Lung (tissue), 12 donors: ENCODE data around the gene SAP30BP. TPM values are rescaled to one million over a fixed set of nuclear protein-coding genes. Genes with fewer than 3 reads are reported as not detected.
A peak's percentile ranks its signal among the peaks of the same experiment; 100 is the strongest.

Source experiments
- ATAC-seq: fragments of 200-7000 bp; cut with Tn5 transposase; one replicate; pipeline ENCODE4 v1.9.1; 2020; ENCODE audit warnings: moderate number of reproducible peaks; ENCODE audit not compliant: insufficient read depth, low FRiP score
- DNase-seq, 3 donors: peaks; one replicate each; pipeline ENCODE4 v3.0.0-alpha.2; 2013 to 2017
- H3K27ac ChIP-seq, 2 donors: one replicate each; pipeline ENCODE4 v1.5.1; 2013; ENCODE audit warnings: mild to moderate bottlenecking in 2 of 2, moderate library complexity in 2 of 2, control low read depth in 1 of 2, inconsistent platforms in 1 of 2, low read depth in 1 of 2, low read length in 1 of 2
- H3K27me3 ChIP-seq, 3 donors: one replicate each; pipeline ENCODE4 v1.5.1; 2013; ENCODE audit warnings: low read length in 2 of 3; ENCODE audit not compliant: control insufficient read depth in 3 of 3, insufficient read depth in 3 of 3
- H3K36me3 ChIP-seq, 4 donors: one replicate each; pipeline ENCODE4 v1.5.1; 2013; ENCODE audit warnings: low read length in 4 of 4, mild to moderate bottlenecking in 1 of 4, moderate library complexity in 1 of 4; ENCODE audit not compliant: control insufficient read depth in 4 of 4, insufficient read depth in 4 of 4
- H3K4me1 ChIP-seq, 5 donors: one replicate each; pipeline ENCODE4 v1.5.1; 2013; ENCODE audit warnings: low read length in 5 of 5, mild to moderate bottlenecking in 2 of 5, moderate library complexity in 1 of 5; ENCODE audit not compliant: control insufficient read depth in 5 of 5, insufficient read depth in 5 of 5
- H3K4me3 ChIP-seq: one replicate; pipeline ENCODE4 v1.5.1; 2013; ENCODE audit warnings: mild to moderate bottlenecking, control low read depth, moderate library complexity
- H3K9ac ChIP-seq, 2 donors: one replicate each; pipeline ENCODE4 v1.5.1; 2013; ENCODE audit warnings: low read length in 2 of 2, control low read depth in 1 of 2; ENCODE audit not compliant: insufficient read depth in 1 of 2
- H3K9me3 ChIP-seq, 4 donors: one replicate each; pipeline ENCODE4 v1.5.1; 2013; ENCODE audit warnings: low read length in 3 of 4, mild to moderate bottlenecking in 1 of 4, moderate library complexity in 1 of 4; ENCODE audit not compliant: control insufficient read depth in 4 of 4, insufficient read depth in 3 of 4
- WGBS, 2 donors: extraction: QIAGEN DNeasy Blood & Tissue Kit; methylation state at CpG; one replicate each; pipeline ENCODE4 v1.1.7; 2013; 5-methylcytosine and 5-hydroxymethylcytosine counted together
- polyA plus RNA-seq, 2 donors: library from polyadenylated mRNA; stranded (reverse); fragments of 200-250 nt; gene quantifications; one replicate each; pipeline ENCODE4 v1.2.1, GENCODE V29; 2013
- total RNA-seq, 2 donors: library from RNA; depleted of rRNA in 1 of 2; stranded (reverse); fragments of >200 nt in 1 of 2; gene quantifications; one replicate each; pipeline ENCODE4 v1.2.1, GENCODE V29; 2014 to 2021
- TF ChIP-seq, protein P1 (sequence below): IDR thresholded peaks from 2 replicates; pipeline ENCODE4 v1.5.1; 2012; ENCODE audit warnings: mild to moderate bottlenecking; ENCODE audit errors: control extremely low read depth, extremely low read depth
- donor health status: control.
- donor health status: control.
- donor health status: Bipolar disorder and iron deficiency.
- donor health status: healthy.
- donor health status: DM: yes; HTN: yes; CAD: no.

SAP30BP gene
- total and polyA plus RNA-seq, 4 donors = 46.5 to 82.9 (median 77.3) TPM

DNA sequence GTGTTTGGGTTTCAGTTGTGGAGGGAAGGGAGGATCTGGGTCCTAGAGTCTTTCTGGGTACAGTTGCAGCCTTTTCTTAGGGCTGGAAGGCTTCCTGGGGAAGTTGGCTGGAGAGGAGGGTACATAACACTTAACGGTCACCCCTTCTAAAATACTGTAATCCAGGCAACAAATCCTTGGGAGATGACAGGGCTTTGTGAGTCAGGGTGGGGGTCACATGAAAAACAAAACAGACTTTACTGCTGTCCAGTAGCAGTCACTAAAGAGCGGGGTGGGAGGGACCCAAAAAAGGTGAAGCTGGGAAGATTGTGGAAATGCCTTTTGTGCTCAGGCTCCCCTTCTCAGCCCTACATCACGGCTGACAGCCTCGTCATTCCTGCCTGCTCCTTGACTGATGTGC lies 6.3 kb downstream of the SAP30BP start:
- 83 to 86% methylated on average over 4 of the region's 4 CpGs for WGBS, 2 donors
- Histone ChIP-seq H3K9ac (no peak overlapping the region), H3K36me3 (peaks cover 21 to 36% (median 24%) of the 10 kb centered on the region in 4 donors), H3K9me3 (no peaks in the 10 kb centered on the region), H3K4me3 (no peak overlapping the region), H3K4me1 (peaks cover 0 to 1% (median under 1%) of the 10 kb centered on the region in 5 donors), H3K27ac (no peak overlapping the region), H3K27me3 (no peaks in the 10 kb centered on the region)
- ATAC-seq (no peak), DNase-seq (no peak)
- TF ChIP-seq, protein P1, sequence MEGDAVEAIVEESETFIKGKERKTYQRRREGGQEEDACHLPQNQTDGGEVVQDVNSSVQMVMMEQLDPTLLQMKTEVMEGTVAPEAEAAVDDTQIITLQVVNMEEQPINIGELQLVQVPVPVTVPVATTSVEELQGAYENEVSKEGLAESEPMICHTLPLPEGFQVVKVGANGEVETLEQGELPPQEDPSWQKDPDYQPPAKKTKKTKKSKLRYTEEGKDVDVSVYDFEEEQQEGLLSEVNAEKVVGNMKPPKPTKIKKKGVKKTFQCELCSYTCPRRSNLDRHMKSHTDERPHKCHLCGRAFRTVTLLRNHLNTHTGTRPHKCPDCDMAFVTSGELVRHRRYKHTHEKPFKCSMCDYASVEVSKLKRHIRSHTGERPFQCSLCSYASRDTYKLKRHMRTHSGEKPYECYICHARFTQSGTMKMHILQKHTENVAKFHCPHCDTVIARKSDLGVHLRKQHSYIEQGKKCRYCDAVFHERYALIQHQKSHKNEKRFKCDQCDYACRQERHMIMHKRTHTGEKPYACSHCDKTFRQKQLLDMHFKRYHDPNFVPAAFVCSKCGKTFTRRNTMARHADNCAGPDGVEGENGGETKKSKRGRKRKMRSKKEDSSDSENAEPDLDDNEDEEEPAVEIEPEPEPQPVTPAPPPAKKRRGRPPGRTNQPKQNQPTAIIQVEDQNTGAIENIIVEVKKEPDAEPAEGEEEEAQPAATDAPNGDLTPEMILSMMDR = no peak

DNA sequence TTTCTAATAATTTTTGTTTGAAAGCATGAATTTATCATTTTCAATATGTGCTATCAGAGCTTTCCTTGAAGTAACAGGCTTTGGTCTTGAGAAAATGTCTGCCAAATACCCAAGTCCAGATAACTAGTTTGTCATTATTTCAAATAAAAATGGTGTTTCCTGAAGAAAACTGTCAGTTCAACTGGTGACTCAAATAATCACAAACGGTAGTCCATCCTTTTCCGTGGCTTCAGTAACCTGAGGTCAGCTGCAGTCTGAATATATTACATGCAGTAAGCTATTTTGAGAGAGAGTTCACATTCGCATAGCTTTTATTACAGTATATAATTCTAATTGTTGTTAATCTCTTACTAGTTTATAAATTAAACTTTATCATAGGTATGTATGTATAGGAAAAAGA lies 9.3 kb downstream of the SAP30BP start:
- peaks cover 12 to 24% (median 19%) of the 10 kb centered on the region in 4 donors for H3K36me3 ChIP-seq
- TF ChIP-seq, protein P1 = no peak
- H3K9me3 ChIP-seq = no peaks in the 10 kb centered on the region
- WGBS, 2 donors = 78 to 87% methylated on average over 3 of the region's 3 CpGs
- no peaks in the 10 kb centered on the region for H3K27me3 ChIP-seq
- no peak overlapping the region for H3K4me3 ChIP-seq
- ATAC-seq (no peak), DNase-seq (no peak)
- no peak overlapping the region for H3K27ac ChIP-seq
- peaks cover 0 to 4% (median 0%) of the 10 kb centered on the region in 5 donors for H3K4me1 ChIP-seq
- H3K9ac ChIP-seq = no peak overlapping the region

DNA sequence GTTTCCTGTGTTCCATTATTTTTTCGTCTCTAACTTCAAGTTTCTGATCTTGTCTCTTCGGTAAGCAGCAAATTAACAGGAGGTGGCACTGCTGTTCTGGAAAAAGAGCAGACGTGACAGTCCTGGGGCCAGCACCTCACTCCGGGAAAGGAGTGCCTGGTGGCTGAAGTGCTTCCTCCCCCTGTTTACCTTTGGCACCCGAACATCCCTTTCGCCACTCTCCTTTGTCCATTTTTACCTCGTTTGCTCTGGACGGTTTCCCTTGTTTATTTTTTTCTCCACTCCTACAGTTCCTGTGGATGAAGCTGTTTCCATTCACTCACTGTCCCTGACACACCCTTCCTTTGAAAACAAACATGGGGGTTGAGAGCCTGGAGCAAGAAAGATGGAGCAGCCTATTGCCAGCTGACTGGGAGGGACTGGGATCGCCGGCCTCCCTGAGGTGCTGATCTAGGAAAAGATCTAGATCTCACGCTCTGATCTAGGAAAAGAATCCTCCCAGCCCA lies 12.6 kb downstream of the SAP30BP start:
- Histone ChIP-seq H3K4me3 (no peak overlapping the region), H3K9ac (no peak overlapping the region), H3K36me3 (peaks cover 3 to 13% (median 10%) of the 10 kb centered on the region in 4 donors), H3K9me3 (no peaks in the 10 kb centered on the region), H3K27ac (peak overlapping the region; percentile 75 to 84), H3K4me1 (peaks cover 0 to 10% (median 0%) of the 10 kb centered on the region in 5 donors), H3K27me3 (no peaks in the 10 kb centered on the region)
- TF ChIP-seq, protein P1 = peak; percentile 29
- WGBS, 2 donors = 49 to 70% methylated on average over 11 of the region's 11 CpGs
- DNase-seq = peak in 2 of 3 donors; percentile 30 to 37
- peak; percentile 36 for ATAC-seq

DNA sequence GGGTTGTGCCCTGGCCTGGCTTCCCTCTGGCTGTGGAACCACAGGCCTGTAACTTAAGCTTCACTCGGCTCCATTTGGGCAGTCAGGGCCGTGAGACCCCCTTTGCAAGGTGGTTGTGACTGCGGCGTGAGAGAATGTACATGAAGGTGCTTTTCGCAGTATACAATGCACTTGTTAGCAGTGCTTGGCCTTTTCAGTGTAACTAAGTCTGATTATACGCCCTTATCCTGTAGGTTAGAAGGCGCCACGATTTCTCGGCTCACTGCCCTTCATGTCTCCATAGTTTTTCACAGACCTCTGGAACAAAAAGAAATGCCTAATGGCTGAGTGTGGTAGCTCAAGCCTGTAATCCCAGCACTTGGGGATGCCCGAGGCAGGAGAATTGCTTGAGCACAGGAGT lies 13.3 kb downstream of the SAP30BP start:
- Histone ChIP-seq H3K4me1 (peaks cover 0 to 13% (median 0%) of the 10 kb centered on the region in 5 donors), H3K27me3 (no peaks in the 10 kb centered on the region), H3K27ac (peak overlapping the region; percentile 52 to 55), H3K36me3 (peaks cover 3 to 13% (median 10%) of the 10 kb centered on the region in 4 donors), H3K9me3 (no peaks in the 10 kb centered on the region), H3K4me3 (no peak overlapping the region), H3K9ac (no peak overlapping the region)
- WGBS, 2 donors = 89 to 90% methylated on average over 10 of the region's 10 CpGs
- ATAC-seq (no peak), DNase-seq (no peak)
- TF ChIP-seq, protein P1 = no peak
